ENCODE measurements around the gene ARMCX5. TPM values are rescaled to one million over a fixed set of nuclear protein-coding genes. Genes with fewer than 3 reads are reported as not detected.

Gene ARMCX5
- total RNA-seq, 2 donors from 2014 or later, result 14.2 to 15.9 TPM

GRCh38 chrX:102580891-102581290 lies 18.4 kb upstream of the ARMCX5 start:
- no peaks in the 10 kb centered on the region for H3K4me1 Mint-ChIP-seq
- Histone ChIP-seq H3K9me3 (ENCODE audit: control insufficient read depth, low read length) (no peaks in the 10 kb centered on the region), H3K27me3 (ENCODE audit: control insufficient read depth, insufficient read depth, low read length, poor library complexity, severe bottlenecking) (no peaks in the 10 kb centered on the region), H3K4me3 (ENCODE audit: low read length) (no peak overlapping the region), H3K9ac (ENCODE audit: extremely low read depth, low read length, poor library complexity, severe bottlenecking) (no peak overlapping the region), H3K4me1 (ENCODE audit: control insufficient read depth, insufficient read depth, low read length) (no peaks in the 10 kb centered on the region), H3K36me3 (ENCODE audit: control insufficient read depth, insufficient read depth, low read length) (no peaks in the 10 kb centered on the region), H3K27ac (ENCODE audit: low read depth, low read length) (no peak overlapping the region)
- TF ChIP-seq CTCF (conservative IDR thresholded peaks at IDR 0.05), result no peak
- no peaks in the 10 kb centered on the region for H3K27me3 Mint-ChIP-seq (ENCODE audit: insufficient read depth)
- DNase-seq, result no peak
- H3K36me3 Mint-ChIP-seq (ENCODE audit: low read depth), result no peaks in the 10 kb centered on the region
- no peak overlapping the region for H3K27ac Mint-ChIP-seq
- no peak overlapping the region for H3K4me3 Mint-ChIP-seq
- peaks cover 33% of the 10 kb centered on the region for H3K9me3 Mint-ChIP-seq
- 71 to 80% methylated on average over 1 of the region's 1 CpG for WGBS, 2 experiments (ENCODE audit: insufficient coverage in 1 of 2, insufficient read length in 1 of 2)

- no peak overlapping the region for H3K4me3 ChIP-seq (ENCODE audit: low read length)
- Mint-ChIP-seq H3K9me3 (peaks cover 23% of the 10 kb centered on the region), H3K4me1 (no peaks in the 10 kb centered on the region), H3K4me3 (no peak overlapping the region), H3K27me3 (ENCODE audit: insufficient read depth) (peaks cover 2% of the 10 kb centered on the region), H3K36me3 (ENCODE audit: low read depth) (no peaks in the 10 kb centered on the region), H3K27ac (no peak overlapping the region)
- H3K36me3 ChIP-seq (ENCODE audit: control insufficient read depth, insufficient read depth, low read length), result no peaks in the 10 kb centered on the region
- no peak for DNase-seq
- H3K9ac ChIP-seq (ENCODE audit: extremely low read depth, low read length, poor library complexity, severe bottlenecking), result no peak overlapping the region
- H3K9me3 ChIP-seq (ENCODE audit: control insufficient read depth, low read length), result no peaks in the 10 kb centered on the region
- no peaks in the 10 kb centered on the region for H3K4me1 ChIP-seq (ENCODE audit: control insufficient read depth, insufficient read depth, low read length)
- no peaks in the 10 kb centered on the region for H3K27me3 ChIP-seq (ENCODE audit: control insufficient read depth, insufficient read depth, low read length, poor library complexity, severe bottlenecking)
- no peak overlapping the region for H3K27ac ChIP-seq (ENCODE audit: low read depth, low read length)
- no peak for TF ChIP-seq CTCF (conservative IDR thresholded peaks at IDR 0.05)
- WGBS, 2 experiments (ENCODE audit: insufficient coverage in 1 of 2, insufficient read length in 1 of 2), result 80 to 81% methylated on average over 1 to 2 of the region's 2 CpGs
These were observed 5.9 kb upstream of the ARMCX5 start for GRCh38 chrX:102593367-102593766.

- no peaks in the 10 kb centered on the region for H3K4me1 ChIP-seq (ENCODE audit: control insufficient read depth, insufficient read depth, low read length)
- H3K27me3 ChIP-seq (ENCODE audit: control insufficient read depth, insufficient read depth, low read length, poor library complexity, severe bottlenecking), result no peaks in the 10 kb centered on the region
- Mint-ChIP-seq H3K36me3 (ENCODE audit: low read depth) (peaks cover 12% of the 10 kb centered on the region), H3K27ac (peak overlapping the region; percentile 93), H3K4me3 (peak overlapping the region; percentile 85), H3K27me3 (ENCODE audit: insufficient read depth) (peaks cover 2% of the 10 kb centered on the region), H3K4me1 (peaks cover 13% of the 10 kb centered on the region), H3K9me3 (peaks cover 53% of the 10 kb centered on the region)
- DNase-seq, result no peak
- TF ChIP-seq CTCF (conservative IDR thresholded peaks at IDR 0.05), result no peak
- H3K9ac ChIP-seq (ENCODE audit: extremely low read depth, low read length, poor library complexity, severe bottlenecking), result peak overlapping the region; percentile 90
- peaks cover 11% of the 10 kb centered on the region for H3K36me3 ChIP-seq (ENCODE audit: control insufficient read depth, insufficient read depth, low read length)
- WGBS, 2 experiments (ENCODE audit: insufficient coverage in 1 of 2, insufficient read length in 1 of 2), result 2 to 20% methylated on average over 1 to 5 of the region's 6 CpGs
- peak overlapping the region; percentile 94 for H3K4me3 ChIP-seq (ENCODE audit: low read length)
- H3K9me3 ChIP-seq (ENCODE audit: control insufficient read depth, low read length), result no peaks in the 10 kb centered on the region
- H3K27ac ChIP-seq (ENCODE audit: low read depth, low read length), result peak overlapping the region; percentile 56
These were observed 750 bp downstream of the ARMCX5 start for GRCh38 chrX:102599951-102600579.

All from endodermal cell (in vitro differentiated cells).